IMR-90 (cell line): ENCODE measurements around the gene ABHD17A. TPM values are rescaled to one million over a fixed set of nuclear protein-coding genes. Genes with fewer than 3 reads are reported as not detected.

ENCODE experiments used
- ATAC-seq: fragments of 200-7000 bp; cut with Tn5 transposase; 2 replicates; pipeline ENCODE4 v1.9.1; 2020; ENCODE audit warnings: low read depth, mild to moderate bottlenecking, moderate library complexity
- BruUV-seq: library from RNA; stranded (reverse); fragments of 400-500 nt; replicated peaks from 2 replicates; lab custom pipeline; 2021; lab: Mats Ljungman, UMichigan
- CTCF ChIA-PET: fragments of 300-600 bp; formaldehyde crosslinking; extraction: SDS; loops from one replicate; lab custom pipeline; 2021; ENCODE audit warnings: antibody characterized with exemption; lab: Yijun Ruan, JAX
- POLR2A ChIA-PET: fragments of 300-600 bp; sonication (Branson Sonifier 250); formaldehyde crosslinking; loops from one replicate; lab custom pipeline; 2022; ENCODE audit warnings: antibody characterized with exemption; ENCODE audit not compliant: unreplicated experiment; lab: Charles Lee
- DNase-seq: peaks from one replicate; pipeline ENCODE4 v3.0.0; 2013
- H2AFZ ChIP-seq: replicated peaks from 2 replicates; pipeline ENCODE3; 2013; ENCODE audit warnings: low read length, mild to moderate bottlenecking; ENCODE audit not compliant: poor library complexity
- H2AK5ac ChIP-seq: 2 replicates; pipeline ENCODE4 v1.6.1; 2013; ENCODE audit warnings: low read depth, low read length, inconsistent platforms
- H2AK9ac ChIP-seq: replicated peaks from 2 replicates; pipeline ENCODE3; 2013; ENCODE audit warnings: mild to moderate bottlenecking, low read depth, low read length, moderate library complexity; ENCODE audit not compliant: poor library complexity
- H2BK120ac ChIP-seq: 2 replicates; pipeline ENCODE4 v1.6.1; 2013; ENCODE audit warnings: low read depth, low read length, inconsistent platforms
- H2BK15ac ChIP-seq: 3 replicates; pipeline ENCODE4 v1.6.1; 2013; ENCODE audit warnings: low read depth, low read length, inconsistent platforms
- H2BK20ac ChIP-seq: 2 replicates; pipeline ENCODE4 v1.6.1; 2013; ENCODE audit warnings: low read depth, mild to moderate bottlenecking, inconsistent platforms, low read length, moderate library complexity
- H2BK5ac ChIP-seq: 2 replicates; pipeline ENCODE4 v1.6.1; 2013; ENCODE audit warnings: mild to moderate bottlenecking, low read depth, low read length, inconsistent platforms; ENCODE audit not compliant: poor library complexity, severe bottlenecking
- H3K14ac ChIP-seq: replicated peaks from 2 replicates; pipeline ENCODE4 v1.6.1; 2013; ENCODE audit warnings: low read depth, low read length, inconsistent platforms
- H3K18ac ChIP-seq: 2 replicates; pipeline ENCODE4 v1.6.1; 2013; ENCODE audit warnings: low read depth, low read length, control low read depth
- H3K23ac ChIP-seq: 2 replicates; pipeline ENCODE4 v1.6.1; 2013; ENCODE audit warnings: low read depth, low read length, inconsistent platforms
- H3K27ac ChIP-seq: 2 replicates; pipeline ENCODE4 v1.5.1; 2013; ENCODE audit warnings: mild to moderate bottlenecking, control low read depth, low read length; ENCODE audit not compliant: insufficient read depth
- H3K27me3 ChIP-seq: 2 replicates; pipeline ENCODE4 v1.6.1; 2013; ENCODE audit warnings: low read length; ENCODE audit not compliant: control insufficient read depth, insufficient read depth
- H3K36me3 ChIP-seq: 2 replicates; pipeline ENCODE4 v1.6.1; 2013; ENCODE audit warnings: low read length, mixed read lengths; ENCODE audit not compliant: control insufficient read depth, insufficient read depth
- H3K4ac ChIP-seq: 2 replicates; pipeline ENCODE4 v1.6.1; 2013; ENCODE audit warnings: low read depth, low read length, inconsistent platforms
- H3K4me1 ChIP-seq: 2 replicates; pipeline ENCODE4 v1.6.1; 2013; ENCODE audit warnings: low read length, mixed read lengths; ENCODE audit not compliant: control insufficient read depth, insufficient read depth
- H3K4me2 ChIP-seq: 2 replicates; pipeline ENCODE4 v1.6.1; 2013; ENCODE audit warnings: low read depth, mild to moderate bottlenecking, control low read depth, low read length, moderate library complexity
- H3K4me3 ChIP-seq: 2 replicates; pipeline ENCODE4 v1.5.1; 2013; ENCODE audit warnings: low read depth, mild to moderate bottlenecking, control low read depth, low read length, moderate library complexity; ENCODE audit not compliant: insufficient read depth
- H3K56ac ChIP-seq: 2 replicates; pipeline ENCODE4 v1.6.1; 2013; ENCODE audit warnings: low read length, inconsistent platforms; ENCODE audit not compliant: insufficient read depth; ENCODE audit errors: extremely low read depth
- H3K79me1 ChIP-seq, 2 experiments: 2 replicates each; pipeline ENCODE4 v1.6.1; 2013; ENCODE audit warnings: low read length in 2 of 2, inconsistent platforms in 1 of 2, low read depth in 1 of 2
- H3K9ac ChIP-seq: 2 replicates; pipeline ENCODE4 v1.6.1; 2013; ENCODE audit warnings: low read depth, low read length, control low read depth
- H3K9me1 ChIP-seq: 2 replicates; pipeline ENCODE4 v1.6.1; 2013; ENCODE audit warnings: low read length, inconsistent platforms; ENCODE audit not compliant: insufficient read depth
- H3K9me3 ChIP-seq: 2 replicates; pipeline ENCODE4 v1.6.1; 2013; ENCODE audit warnings: low read length; ENCODE audit not compliant: control insufficient read depth, insufficient read depth
- H4K20me1 ChIP-seq: 2 replicates; pipeline ENCODE4 v1.6.1; 2013; ENCODE audit warnings: low read length, inconsistent platforms; ENCODE audit not compliant: insufficient read depth
- H4K5ac ChIP-seq: 2 replicates; pipeline ENCODE4 v1.6.1; 2013; ENCODE audit warnings: mild to moderate bottlenecking, low read depth, low read length, control low read depth
- H4K8ac ChIP-seq, 2 experiments: 2 replicates each; pipeline ENCODE4 v1.6.1; 2013; ENCODE audit warnings: low read depth in 2 of 2, low read length in 2 of 2, control low read depth in 1 of 2, inconsistent platforms in 1 of 2
- H4K91ac ChIP-seq: 2 replicates; pipeline ENCODE4 v1.6.1; 2013; ENCODE audit warnings: low read depth, low read length, inconsistent platforms; ENCODE audit not compliant: insufficient read depth
- CEBPB ChIP-seq: IDR thresholded peaks from 2 replicates; pipeline ENCODE4 v1.6.1; 2012; ENCODE audit warnings: low read depth, low read length, improper control_type of control experiment
- CHD1 ChIP-seq: IDR thresholded peaks from 2 replicates; pipeline ENCODE4 v1.6.1; 2012; ENCODE audit warnings: low read depth, low read length, improper control_type of control experiment
- CTCF ChIP-seq: conservative IDR thresholded peaks from 2 replicates; pipeline ENCODE4 v1.5.1; 2012; ENCODE audit warnings: mild to moderate bottlenecking, low read depth, low read length, improper control_type of control experiment
- MAFK ChIP-seq: IDR thresholded peaks from 2 replicates; pipeline ENCODE4 v1.6.1; 2012; ENCODE audit warnings: low read depth, low read length, improper control_type of control experiment
- MAZ ChIP-seq: IDR thresholded peaks from 2 replicates; pipeline ENCODE4 v1.6.1; 2012; ENCODE audit warnings: low read depth, mild to moderate bottlenecking, low read length, improper control_type of control experiment, moderate library complexity, borderline replicate concordance
- MXI1 ChIP-seq: IDR thresholded peaks from 2 replicates; pipeline ENCODE4 v1.6.1; 2012; ENCODE audit warnings: low read depth, mild to moderate bottlenecking, low read length, moderate library complexity, borderline replicate concordance
- NFE2L2 ChIP-seq: fragments of 150-350 bp; IDR thresholded peaks from 2 replicates; pipeline ENCODE4 v1.6.1; 2016; ENCODE audit warnings: low read depth, mild to moderate bottlenecking, low read length
- POLR2A ChIP-seq: IDR thresholded peaks from 2 replicates; pipeline ENCODE4 v1.6.1; 2012; ENCODE audit warnings: mild to moderate bottlenecking, low read depth, low read length
- RAD21 ChIP-seq: IDR thresholded peaks from 2 replicates; pipeline ENCODE4 v1.6.1; 2012; ENCODE audit warnings: low read length, improper control_type of control experiment
- RCOR1 ChIP-seq: IDR thresholded peaks from 2 replicates; pipeline ENCODE4 v1.6.1; 2012; ENCODE audit warnings: mild to moderate bottlenecking, low read length, improper control_type of control experiment; ENCODE audit not compliant: insufficient replicate concordance
- RFX5 ChIP-seq: IDR thresholded peaks from 2 replicates; pipeline ENCODE4 v1.8.0; 2012; ENCODE audit warnings: low read depth, mild to moderate bottlenecking, low read length, moderate library complexity
- SMC3 ChIP-seq: fragments of 150-350 bp; IDR thresholded peaks from 2 replicates; pipeline ENCODE4 v1.6.1; 2016; ENCODE audit warnings: low read depth, mild to moderate bottlenecking, antibody characterized with exemption, low read length, moderate library complexity
- WGBS, 2 experiments: methylation state at CpG; one replicate each; pipeline versions ENCODE4 v1.1.5 to v1.1.7; 2013; ENCODE audit warnings: missing lambda C conversion rate in 2 of 2; ENCODE audit not compliant: insufficient read length in 1 of 2; ENCODE audit errors: extremely low coverage in 2 of 2; 5-methylcytosine and 5-hydroxymethylcytosine counted together
- dilution Hi-C: fragments of 300-500 bp; cut with HindIII; formaldehyde crosslinking; loops from one replicate; pipeline ENCODE4 v1.14.3; 2018; ENCODE audit warnings: low sequenced_read_pairs; ENCODE audit not compliant: unreplicated experiment
- in situ Hi-C: fragments of 300-500 bp; cut with MboI; formaldehyde crosslinking; loops from 3 replicates; pipeline ENCODE4 v1.14.3; 2019; ENCODE audit warnings: low sequenced_read_pairs, inconsistent platforms, mixed read lengths
- intact Hi-C: fragments of 100-400 bp; cut with micrococcal nuclease; formaldehyde crosslinking; loops from 2 replicates; pipeline ENCODE4 v1.10.0; 2022
- polyA plus RNA-seq, 3 experiments: library from polyadenylated mRNA; depleted of rRNA; stranded (reverse); fragments of >200 nt; gene quantifications; 2 replicates each; pipeline ENCODE4 v1.2.3, GENCODE V29; 2012; ENCODE audit warnings: low replicate concordance in 1 of 3
- total RNA-seq: library from RNA; depleted of rRNA; stranded (reverse); fragments of >200 nt; gene quantifications from 2 replicates; pipeline ENCODE4 v1.2.3, GENCODE V29; 2012
- TF ChIP-seq, protein P1 (sequence below): fragments of 150-350 bp; IDR thresholded peaks from 2 replicates; pipeline ENCODE4 v1.6.1; 2016; ENCODE audit warnings: low read depth, mild to moderate bottlenecking, low read length, moderate library complexity, borderline replicate concordance

ABHD17A gene
- total and polyA plus RNA-seq, 2 of the 4 experiments (the other 2 are of a cell fraction): 37.8 to 76.2 TPM

DNA sequence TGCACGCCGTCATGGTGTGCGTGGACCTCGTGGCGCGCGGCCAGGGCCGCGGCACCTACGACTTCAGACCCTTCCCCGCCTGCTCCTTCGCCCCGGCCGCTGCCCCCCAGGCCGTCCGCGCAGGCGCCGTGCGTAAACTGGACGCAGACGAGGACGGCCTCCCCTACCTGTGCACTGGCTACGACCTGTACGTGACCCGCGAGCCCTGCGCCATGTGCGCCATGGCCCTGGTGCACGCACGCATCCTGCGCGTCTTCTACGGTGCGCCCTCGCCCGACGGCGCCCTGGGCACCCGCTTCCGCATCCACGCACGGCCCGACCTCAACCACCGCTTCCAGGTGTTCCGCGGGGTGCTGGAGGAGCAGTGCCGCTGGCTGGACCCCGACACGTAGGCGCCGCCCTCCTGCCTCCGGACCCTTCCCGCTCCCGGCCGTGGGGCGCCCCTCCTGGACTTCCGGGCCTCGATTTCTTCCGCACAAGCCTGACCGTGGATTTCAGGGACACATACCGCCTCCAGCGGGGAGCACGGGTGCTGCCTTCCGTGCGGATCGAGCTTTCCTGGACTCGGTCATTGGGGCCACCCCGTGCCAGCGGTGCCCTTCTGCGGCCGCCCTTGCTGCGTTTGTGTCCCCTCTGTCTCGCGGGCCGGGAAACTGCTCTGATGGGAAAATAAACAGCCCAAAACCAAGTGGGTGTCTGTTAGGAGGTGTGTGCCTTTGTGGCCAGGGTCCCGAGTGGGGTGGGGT is 27.6 kb upstream of the ABHD17A start:
- Histone ChIP-seq H2BK20ac (no peak overlapping the region), H3K4me2 (no peak overlapping the region), H2BK5ac (no peak overlapping the region), H2AK9ac (no peak overlapping the region), H4K5ac (no peak overlapping the region), H3K4me3 (no peak overlapping the region), H3K9ac (no peak overlapping the region), H4K91ac (no peak overlapping the region), H3K56ac (no peak overlapping the region), H4K8ac (no peak overlapping the region), H2BK120ac (no peak overlapping the region), H3K4ac (no peak overlapping the region), H3K36me3 (peaks cover 26% of the 10 kb centered on the region), H4K20me1 (peaks cover 60% of the 10 kb centered on the region), H2AFZ (no peak overlapping the region), H3K9me1 (peaks cover 2% of the 10 kb centered on the region; the same call in 1 of the 2 replicates), H2AK5ac (no peak overlapping the region), H3K27me3 (no peaks in the 10 kb centered on the region), H3K9me3 (no peaks in the 10 kb centered on the region), H3K18ac (no peak overlapping the region), H3K14ac (no peak overlapping the region), H3K4me1 (peaks cover 7% of the 10 kb centered on the region), H2BK15ac (no peak overlapping the region), H3K79me1 (peaks cover 11 to 60% of the 10 kb centered on the region in 2 experiments; a peak in 3 of 4 replicates), H3K27ac (no peak overlapping the region), H3K23ac (no peak overlapping the region)
- POLR2A ChIA-PET: no interaction called here
- no TSS peak for BruUV-seq
- WGBS, 2 experiments: 98% methylated on average over 44 of the region's 77 CpGs; no CpG with 5 or more reads in 1 of the 2 experiments
- intact Hi-C loops (no loop called here), in situ Hi-C loops (no loop called here), dilution Hi-C loops (no loop called here)
- ATAC-seq (no peak), DNase-seq (no peak)
- CTCF ChIA-PET: no interaction called here
- no peak for TF ChIP-seq SMC3
- TF ChIP-seq RAD21: no peak
- TF ChIP-seq RCOR1: no peak
- TF ChIP-seq CHD1: no peak
- no peak for TF ChIP-seq NFE2L2
- no peak for TF ChIP-seq MAZ
- TF ChIP-seq CTCF: no peak
- TF ChIP-seq POLR2A: no peak
- TF ChIP-seq MAFK: no peak
- TF ChIP-seq RFX5: no peak
- no peak for TF ChIP-seq CEBPB
- TF ChIP-seq, protein P1, sequence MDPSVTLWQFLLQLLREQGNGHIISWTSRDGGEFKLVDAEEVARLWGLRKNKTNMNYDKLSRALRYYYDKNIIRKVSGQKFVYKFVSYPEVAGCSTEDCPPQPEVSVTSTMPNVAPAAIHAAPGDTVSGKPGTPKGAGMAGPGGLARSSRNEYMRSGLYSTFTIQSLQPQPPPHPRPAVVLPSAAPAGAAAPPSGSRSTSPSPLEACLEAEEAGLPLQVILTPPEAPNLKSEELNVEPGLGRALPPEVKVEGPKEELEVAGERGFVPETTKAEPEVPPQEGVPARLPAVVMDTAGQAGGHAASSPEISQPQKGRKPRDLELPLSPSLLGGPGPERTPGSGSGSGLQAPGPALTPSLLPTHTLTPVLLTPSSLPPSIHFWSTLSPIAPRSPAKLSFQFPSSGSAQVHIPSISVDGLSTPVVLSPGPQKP: no peak
- no peak for TF ChIP-seq MXI1
